Common myeloid progenitor, CD34-positive (primary cell): ENCODE measurements around the gene SNX17.
A peak's percentile ranks its signal among the peaks of the same experiment; 100 is the strongest.

Source experiments
- CTCF ChIA-PET: fragments of 350-600 bp; sonication (Branson Sonifier 250); formaldehyde crosslinking; loops from one replicate; lab custom pipeline; 2021; ENCODE audit warnings: antibody characterized with exemption; lab: Charles Lee
- POLR2A ChIA-PET: fragments of 350-600 bp; sonication (Branson Sonifier 250); formaldehyde crosslinking; loops from one replicate; lab custom pipeline; 2021; ENCODE audit warnings: antibody characterized with exemption; lab: Charles Lee
- DNase-seq, 3 donors: peaks; one replicate each; pipeline versions ENCODE4 v3.0.0 to v3.0.0-alpha.2; 2013
- H3K27ac ChIP-seq, 2 experiments: 1 replicate in 1 of 2; 2 replicates in 1 of 2; pipeline ENCODE4 v1.7.0; 2013; ENCODE audit warnings: inconsistent platforms in 2 of 2, low read length in 2 of 2, mild to moderate bottlenecking in 2 of 2, low read depth in 1 of 2, moderate library complexity in 1 of 2; ENCODE audit not compliant: severe bottlenecking in 2 of 2, insufficient read depth in 1 of 2, poor library complexity in 1 of 2
- H3K27me3 ChIP-seq, 5 experiments: replicated peaks in 2 of 5; 1 replicate in 3 of 5; 2 replicates in 2 of 5; pipeline versions ENCODE4 v1.6.1 to v1.7.0; 2013; ENCODE audit warnings: low read length in 4 of 5, mild to moderate bottlenecking in 2 of 5, moderate library complexity in 2 of 5, inconsistent platforms in 1 of 5; ENCODE audit not compliant: insufficient read depth in 5 of 5, control insufficient read depth in 4 of 5
- H3K36me3 ChIP-seq, 4 experiments: 1 replicate in 2 of 4; 2 replicates in 2 of 4; pipeline versions ENCODE4 v1.6.1 to v1.7.0; 2013; ENCODE audit warnings: low read length in 3 of 4, control low read depth in 1 of 4, mild to moderate bottlenecking in 1 of 4; ENCODE audit not compliant: control insufficient read depth in 4 of 4, insufficient read depth in 4 of 4
- H3K4me1 ChIP-seq, 4 experiments: 1 replicate in 3 of 4; 2 replicates in 1 of 4; pipeline versions ENCODE4 v1.6.1 to v1.7.1; 2013; ENCODE audit warnings: low read length in 3 of 4, mild to moderate bottlenecking in 3 of 4, control low read depth in 1 of 4, inconsistent platforms in 1 of 4, moderate library complexity in 1 of 4; ENCODE audit not compliant: control insufficient read depth in 4 of 4, insufficient read depth in 4 of 4; ENCODE audit errors: control extremely low read depth in 1 of 4
- H3K4me3 ChIP-seq, 7 experiments: 1 replicate in 4 of 7; 2 replicates in 3 of 7; pipeline versions ENCODE4 v1.5.1 to v1.7.0; 2013; ENCODE audit warnings: mild to moderate bottlenecking in 7 of 7, low read length in 6 of 7, moderate library complexity in 6 of 7, inconsistent platforms in 2 of 7, low read depth in 2 of 7, control low read depth in 1 of 7; ENCODE audit not compliant: insufficient read depth in 4 of 7, control insufficient read depth in 1 of 7; ENCODE audit errors: extremely low read depth in 1 of 7
- H3K9me3 ChIP-seq, 5 experiments: 1 replicate in 4 of 5; 2 replicates in 1 of 5; pipeline versions ENCODE4 v1.6.1 to v1.7.1; 2013; ENCODE audit warnings: low read length in 4 of 5, mild to moderate bottlenecking in 2 of 5, inconsistent platforms in 1 of 5, low read depth in 1 of 5, moderate library complexity in 1 of 5; ENCODE audit not compliant: control insufficient read depth in 4 of 5, insufficient read depth in 2 of 5; ENCODE audit errors: control extremely low read depth in 1 of 5
- WGBS: methylation state at CpG from one replicate; pipeline ENCODE4 v1.1.5; 2013; ENCODE audit not compliant: insufficient coverage; 5-methylcytosine and 5-hydroxymethylcytosine counted together

The SNX17 gene

GRCh38 chr2:27376151-27376865, 5.9 kb downstream of the SNX17 start:
- peaks cover 4 to 72% (median 49%) of the 10 kb centered on the region in 4 experiments for H3K36me3 ChIP-seq
- no peak overlapping the region for H3K27ac ChIP-seq
- ChIA-PET POLR2A (no interaction called here), CTCF (no interaction called here)
- no peaks in the 10 kb centered on the region for H3K9me3 ChIP-seq
- H3K4me1 ChIP-seq, result peaks cover 19 to 40% (median 28%) of the 10 kb centered on the region in 4 experiments
- H3K27me3 ChIP-seq, result no peaks in the 10 kb centered on the region
- no peak for DNase-seq
- 99% methylated on average over 14 of the region's 16 CpGs for WGBS
- H3K4me3 ChIP-seq, result no peak overlapping the region

GRCh38 chr2:27376866-27377617, 6.6 kb downstream of the SNX17 start:
- POLR2A ChIA-PET, result no interaction called here
- Histone ChIP-seq H3K9me3 (no peaks in the 10 kb centered on the region), H3K27ac (no peak overlapping the region), H3K4me3 (no peak overlapping the region), H3K27me3 (no peaks in the 10 kb centered on the region), H3K36me3 (peaks cover 6 to 79% (median 53%) of the 10 kb centered on the region in 4 experiments), H3K4me1 (peaks cover 15 to 34% (median 22%) of the 10 kb centered on the region in 4 experiments)
- DNase-seq, result no peak
- 98% methylated on average over 9 of the region's 10 CpGs for WGBS
- CTCF ChIA-PET, result no interaction called here

DNA sequence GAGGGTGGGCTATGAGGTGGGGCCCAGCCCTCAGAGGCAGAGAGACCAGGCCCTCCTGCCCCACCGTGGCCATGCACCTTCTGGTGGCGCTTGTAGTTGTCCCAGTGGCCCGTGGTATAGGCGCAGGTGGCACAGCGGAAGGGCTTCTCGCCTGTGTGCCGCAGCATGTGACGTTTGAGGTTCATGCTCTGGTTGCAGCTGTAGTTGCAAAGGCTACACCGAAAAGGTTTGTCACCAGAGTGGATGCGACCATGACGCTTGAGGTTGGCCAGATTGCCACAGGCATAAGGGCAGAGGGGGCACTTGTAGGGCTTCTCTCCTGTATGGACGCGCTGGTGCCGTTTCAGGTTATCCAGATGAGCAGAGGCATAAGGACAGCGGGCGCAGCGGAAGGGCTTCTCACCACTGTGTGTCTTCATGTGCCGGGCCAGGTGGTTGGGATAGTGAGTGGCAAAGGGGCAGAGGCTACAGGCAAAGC, 7.2 kb downstream of the SNX17 start:
- ChIA-PET POLR2A (no interaction called here), CTCF (no interaction called here)
- H3K27me3 ChIP-seq, result no peaks in the 10 kb centered on the region
- 94% methylated on average over 18 of the region's 18 CpGs for WGBS
- no peak overlapping the region for H3K27ac ChIP-seq
- peaks cover 5 to 81% (median 53%) of the 10 kb centered on the region in 4 experiments for H3K36me3 ChIP-seq
- H3K9me3 ChIP-seq, result no peaks in the 10 kb centered on the region
- H3K4me3 ChIP-seq, result no peak overlapping the region
- no peak for DNase-seq
- peaks cover 12 to 28% (median 18%) of the 10 kb centered on the region in 4 experiments for H3K4me1 ChIP-seq

DNA sequence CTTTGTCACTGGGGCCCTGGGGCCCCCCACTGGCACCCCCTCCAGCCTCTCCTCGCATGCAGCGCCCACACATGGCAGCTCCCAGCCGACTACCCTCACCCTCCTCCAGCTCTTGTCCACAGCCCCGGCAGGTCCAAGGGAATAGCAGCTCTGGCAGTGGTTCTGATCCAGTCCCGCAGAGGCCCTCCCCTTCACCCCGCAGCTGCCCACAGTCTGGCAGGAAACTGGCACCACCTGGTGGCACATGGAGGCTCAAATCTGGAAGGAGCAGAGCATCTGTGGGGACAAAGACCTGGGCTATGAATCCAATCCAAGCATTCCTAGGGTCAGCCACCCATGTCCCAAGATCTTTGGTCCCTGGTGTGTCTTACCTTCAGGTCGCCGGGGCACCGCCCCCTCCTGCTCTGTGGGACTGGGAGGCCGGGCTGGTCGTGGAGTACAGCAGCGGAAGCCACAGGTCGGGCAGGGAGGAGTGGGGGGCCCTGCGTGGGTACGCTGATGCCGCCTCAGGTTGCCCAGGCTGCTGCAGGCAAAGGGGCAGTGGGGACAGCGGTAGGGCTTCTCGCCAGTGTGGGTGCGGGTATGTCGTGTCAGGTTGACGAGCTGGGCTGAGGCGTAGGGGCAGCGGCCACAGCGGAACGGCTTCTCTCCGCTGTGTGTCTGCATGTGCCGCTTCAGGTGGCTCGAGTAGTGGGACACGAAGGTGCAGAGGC, 7.8 kb downstream of the SNX17 start:
- H3K4me3 ChIP-seq, result no peak overlapping the region
- H3K27ac ChIP-seq, result no peak overlapping the region
- POLR2A ChIA-PET, result interaction anchor here (1.0 kb wide), 1 partner anchor 31 kb away, joined by 4 read pairs; the partner anchor contains the start of gene PPM1G
- CTCF ChIA-PET, result interaction anchor here (0.5 to 1.4 kb wide), 3 partner anchors 32 to 419 kb away, joined by 3 read pairs; partner anchors contain the start of gene PPM1G
- H3K4me1 ChIP-seq, result peaks cover 12 to 27% (median 18%) of the 10 kb centered on the region in 4 experiments
- H3K9me3 ChIP-seq, result no peaks in the 10 kb centered on the region
- 91% methylated on average over 28 of the region's 29 CpGs for WGBS
- no peaks in the 10 kb centered on the region for H3K27me3 ChIP-seq
- DNase-seq, result peak in 2 of 3 donors; percentile 16 to 24
- peaks cover 4 to 78% (median 53%) of the 10 kb centered on the region in 4 experiments for H3K36me3 ChIP-seq

GRCh38 chr2:27378809-27379290, 8.4 kb downstream of the SNX17 start:
- H3K4me3 ChIP-seq, result peak overlapping the region in 1 of 7 experiments; percentile 83
- 98% methylated on average over 8 of the region's 9 CpGs for WGBS
- H3K9me3 ChIP-seq, result no peaks in the 10 kb centered on the region
- peaks cover 4 to 80% (median 55%) of the 10 kb centered on the region in 4 experiments for H3K36me3 ChIP-seq
- H3K4me1 ChIP-seq, result peaks cover 12 to 27% (median 18%) of the 10 kb centered on the region in 4 experiments
- H3K27me3 ChIP-seq, result no peaks in the 10 kb centered on the region
- DNase-seq, result no peak
- ChIA-PET POLR2A (interaction anchor here (1.0 to 2.3 kb wide), 2 partner anchors 8 to 30 kb away, joined by 4 to 15 read pairs; partner anchors contain the start of genes EIF2B4, PPM1G and SNX17), CTCF (interaction anchor here (0.7 to 1.6 kb wide), 8 partner anchors 8 to 420 kb away, joined by 3 to 7 read pairs (median 3); partner anchors contain the start of genes EIF2B4, PPM1G and SNX17)
- H3K27ac ChIP-seq, result peak overlapping the region in 1 of 2 experiments; percentile 92

GRCh38 chr2:27379383-27379835, 9.0 kb downstream of the SNX17 start:
- peaks cover 7 to 81% (median 56%) of the 10 kb centered on the region in 4 experiments for H3K36me3 ChIP-seq
- peak overlapping the region; percentile 81 to 92 for H3K27ac ChIP-seq
- CTCF ChIA-PET, result interaction anchor here (0.8 to 1.6 kb wide), 8 partner anchors 8 to 246 kb away, joined by 3 to 7 read pairs (median 3); partner anchors contain the start of genes EIF2B4, PPM1G and SNX17
- WGBS, result no CpG with 5 or more reads among the region's 2 CpGs
- H3K4me3 ChIP-seq, result peak overlapping the region in 6 of 7 experiments; percentile 67 to 86 (median 82)
- DNase-seq, result peak in 2 of 3 donors; percentile 16 to 33
- POLR2A ChIA-PET, result interaction anchor here (0.6 to 2.3 kb wide), 3 partner anchors 8 to 1214 kb away, joined by 3 to 15 read pairs (median 7); partner anchors contain the start of genes EIF2B4, PPM1G and SNX17
- no peaks in the 10 kb centered on the region for H3K9me3 ChIP-seq
- H3K27me3 ChIP-seq, result no peaks in the 10 kb centered on the region
- peaks cover 12 to 27% (median 18%) of the 10 kb centered on the region in 4 experiments for H3K4me1 ChIP-seq
